ENCODE results near the gene GUCY1A2.
"Not testable (repeated sequence)": the region's sequence is repeated elsewhere in the genome, so short reads cannot be mapped to it uniquely, and the experiment has no call there.

GUCY1A2 gene

GRCh38 chr11:106904826-106905225 lies 113.5 kb downstream of the GUCY1A2 start:
- TF ChIP-seq, protein P1, sequence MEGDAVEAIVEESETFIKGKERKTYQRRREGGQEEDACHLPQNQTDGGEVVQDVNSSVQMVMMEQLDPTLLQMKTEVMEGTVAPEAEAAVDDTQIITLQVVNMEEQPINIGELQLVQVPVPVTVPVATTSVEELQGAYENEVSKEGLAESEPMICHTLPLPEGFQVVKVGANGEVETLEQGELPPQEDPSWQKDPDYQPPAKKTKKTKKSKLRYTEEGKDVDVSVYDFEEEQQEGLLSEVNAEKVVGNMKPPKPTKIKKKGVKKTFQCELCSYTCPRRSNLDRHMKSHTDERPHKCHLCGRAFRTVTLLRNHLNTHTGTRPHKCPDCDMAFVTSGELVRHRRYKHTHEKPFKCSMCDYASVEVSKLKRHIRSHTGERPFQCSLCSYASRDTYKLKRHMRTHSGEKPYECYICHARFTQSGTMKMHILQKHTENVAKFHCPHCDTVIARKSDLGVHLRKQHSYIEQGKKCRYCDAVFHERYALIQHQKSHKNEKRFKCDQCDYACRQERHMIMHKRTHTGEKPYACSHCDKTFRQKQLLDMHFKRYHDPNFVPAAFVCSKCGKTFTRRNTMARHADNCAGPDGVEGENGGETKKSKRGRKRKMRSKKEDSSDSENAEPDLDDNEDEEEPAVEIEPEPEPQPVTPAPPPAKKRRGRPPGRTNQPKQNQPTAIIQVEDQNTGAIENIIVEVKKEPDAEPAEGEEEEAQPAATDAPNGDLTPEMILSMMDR (IDR thresholded peaks at IDR 0.05; ENCODE audit: low read depth, low read length), result no peak
- DNase-seq (ENCODE audit: extremely low read depth, low read depth), result no peak

DNA sequence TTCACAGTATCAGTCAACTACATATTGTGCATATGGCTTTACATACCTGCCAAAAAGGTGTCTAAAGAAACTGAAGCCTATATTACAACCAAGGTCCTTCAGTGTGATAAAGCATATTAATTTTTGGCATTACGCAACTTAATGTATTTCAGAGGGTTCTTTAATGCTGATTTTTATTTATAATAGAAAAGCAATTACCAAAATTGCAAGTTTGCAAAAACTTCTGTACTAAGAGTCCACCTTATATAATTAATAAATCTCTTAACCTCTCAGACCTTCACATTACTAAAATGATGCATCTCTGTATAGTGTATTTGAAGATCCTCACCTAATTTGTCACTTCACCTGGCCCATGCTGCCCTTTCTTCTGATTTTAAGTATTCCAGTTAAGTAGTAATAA lies 128.6 kb downstream of the GUCY1A2 start:
- TF ChIP-seq, protein P1 (IDR thresholded peaks at IDR 0.05; ENCODE audit: low read depth, low read length), result no peak
- DNase-seq (ENCODE audit: extremely low read depth, low read depth), result no peak

GRCh38 chr11:106888386-106888785 lies 129.9 kb downstream of the GUCY1A2 start:
- DNase-seq (ENCODE audit: extremely low read depth, low read depth), result no peak

DNA sequence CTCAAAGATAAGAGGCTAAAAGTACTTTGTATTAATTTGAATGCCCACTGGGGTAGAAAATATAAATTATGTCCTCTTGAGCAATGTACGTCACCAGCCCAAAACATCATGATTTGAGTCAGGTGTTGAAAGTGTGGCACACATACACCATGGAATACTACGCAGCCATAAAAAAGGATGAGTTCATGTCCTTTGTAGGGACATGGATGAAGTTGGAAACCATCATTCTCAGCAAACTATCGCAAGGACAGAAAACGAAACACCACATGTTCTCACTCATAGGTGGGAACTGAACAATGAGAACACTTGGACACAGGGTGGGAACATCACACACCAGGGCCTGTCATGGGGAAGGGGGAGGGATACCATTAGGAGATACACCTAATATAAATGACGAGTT lies 134.6 kb downstream of the GUCY1A2 start:
- DNase-seq (ENCODE audit: extremely low read depth, low read depth), result not testable (repeated sequence)

More at GRCh38 chr11:106888386-106888785, 129.9 kb downstream of the GUCY1A2 start:
- TF ChIP-seq, protein P1 (IDR thresholded peaks at IDR 0.05; ENCODE audit: low read depth, low read length), result no peak

- DNase-seq (ENCODE audit: extremely low read depth, low read depth), result no peak
- TF ChIP-seq, protein P1 (IDR thresholded peaks at IDR 0.05; ENCODE audit: low read depth, low read length), result no peak
Measured at GRCh38 chr11:106879832-106880546, 138.3 kb downstream of the GUCY1A2 start.

- TF ChIP-seq, protein P1 (IDR thresholded peaks at IDR 0.05; ENCODE audit: low read depth, low read length), result no peak
- DNase-seq (ENCODE audit: extremely low read depth, low read depth), result no peak
Measured at GRCh38 chr11:106879029-106879428, 139.2 kb downstream of the GUCY1A2 start.

DNA sequence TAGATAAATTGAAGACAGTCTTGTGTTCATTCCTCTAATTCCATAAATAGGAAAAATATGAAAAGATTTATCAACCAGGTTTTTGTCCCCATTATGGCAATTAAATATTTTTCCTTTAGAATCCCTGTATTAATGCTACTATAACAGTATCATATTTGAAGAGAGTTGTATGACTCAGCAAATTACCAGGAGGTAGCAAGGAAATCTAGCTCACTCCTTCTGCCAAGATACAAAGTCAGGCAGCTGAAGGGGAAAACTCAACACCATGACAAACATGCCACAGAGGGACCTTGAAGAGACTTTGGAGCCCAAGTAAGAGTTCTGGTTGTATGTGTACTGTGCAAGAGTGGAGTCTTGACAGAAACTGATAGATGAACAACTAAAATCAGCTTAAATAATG lies 143.3 kb downstream of the GUCY1A2 start:
- DNase-seq (ENCODE audit: extremely low read depth, low read depth), result no peak
- TF ChIP-seq, protein P1 (IDR thresholded peaks at IDR 0.05; ENCODE audit: low read depth, low read length), result no peak

DNA sequence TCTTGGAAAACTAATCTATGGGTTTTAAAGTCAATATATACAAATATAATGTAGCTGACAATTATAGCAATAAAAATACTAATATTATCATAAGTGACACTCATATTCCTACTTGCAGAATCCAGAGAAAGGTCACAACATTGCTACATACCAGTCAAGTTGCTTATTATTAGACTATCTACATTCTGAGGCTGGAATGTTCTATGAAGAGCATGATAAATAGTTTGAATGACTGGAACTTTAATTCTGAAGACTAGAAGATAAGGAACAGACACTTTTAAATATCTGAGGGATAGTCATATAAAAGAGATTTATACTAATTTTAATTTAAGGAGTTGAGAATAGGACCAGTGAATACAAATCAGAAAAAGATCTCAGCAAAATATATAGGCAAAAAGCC lies 146.0 kb downstream of the GUCY1A2 start:
- no peak for DNase-seq (ENCODE audit: extremely low read depth, low read depth)
- TF ChIP-seq, protein P1 (IDR thresholded peaks at IDR 0.05; ENCODE audit: low read depth, low read length), result no peak
